Right ventricle myocardium inferior (tissue), 1 donor: ENCODE results near the gene NHS. TPM values are rescaled to one million over a fixed set of nuclear protein-coding genes. Genes with fewer than 3 reads are reported as not detected.

Source experiments
- ATAC-seq: fragments of 200-7000 bp; cut with Tn5 transposase; one replicate; pipeline ENCODE4 v1.9.1; 2020; ENCODE audit warnings: mild to moderate bottlenecking, moderate library complexity
- DNase-seq: peaks from one replicate; pipeline ENCODE4 v3.0.0; 2021; ENCODE audit errors: missing footprints
- intact Hi-C: fragments of 100-400 bp; cut with DNase I; formaldehyde crosslinking; loops from one replicate; pipeline ENCODE4 v1.11.0; 2022
- total RNA-seq: library from RNA; stranded (reverse); fragmentation: NEBNext Ultra II Directional; extraction: Animal tissue kit (Norgen Biotek cat#: 25700); gene quantifications from one replicate; pipeline ENCODE4 v1.2.1, GENCODE V29; 2021
- donor health status: DM: no; HTN: yes; CAD: no; lungs with severe emphysema.

Gene NHS
- total RNA-seq, 1 donor from 2014 or later, result 2.8 TPM

GRCh38 chrX:17592117-17592516 is 217.1 kb downstream of the NHS start:
- intact Hi-C loops, result loop anchor here (5.0 kb wide), 1 partner anchor 220 kb away; no protein-coding TSS in a partner anchor

GRCh38 chrX:17594693-17595092 is 219.7 kb downstream of the NHS start:
- no peak for DNase-seq
- no peak for ATAC-seq
- intact Hi-C loops, result loop anchor here (5.0 kb wide), 2 partner anchors 98 to 222 kb away; no protein-coding TSS in a partner anchor

More at GRCh38 chrX:17592117-17592516, 217.1 kb downstream of the NHS start:
- DNase-seq, result no peak
- no peak for ATAC-seq

- ATAC-seq (no peak), DNase-seq (no peak)
- intact Hi-C loops, result loop anchor here (5.0 kb wide), 1 partner anchor 97 kb away; no protein-coding TSS in a partner anchor
Observed at GRCh38 chrX:17595456-17596035, 220.5 kb downstream of the NHS start.

GRCh38 chrX:17596061-17596460 is 221.1 kb downstream of the NHS start:
- DNase-seq (no peak), ATAC-seq (no peak)
- intact Hi-C loops, result loop anchor here (5.0 kb wide), 1 partner anchor 96 kb away; no protein-coding TSS in a partner anchor

GRCh38 chrX:17596546-17597205 is 221.7 kb downstream of the NHS start:
- ATAC-seq (no peak), DNase-seq (no peak)
- intact Hi-C loops, result loop anchor here (5.0 kb wide), 1 partner anchor 96 kb away; no protein-coding TSS in a partner anchor

- DNase-seq (no peak), ATAC-seq (no peak)
- intact Hi-C loops, result loop anchor here (5.0 kb wide), 1 partner anchor 95 kb away; no protein-coding TSS in a partner anchor
Observed at GRCh38 chrX:17597327-17597726, 222.3 kb downstream of the NHS start.

- intact Hi-C loops, result loop anchor here (5.0 kb wide), 1 partner anchor 94 kb away; no protein-coding TSS in a partner anchor
- DNase-seq (peak; percentile 70), ATAC-seq (peak; percentile 69)
Observed at GRCh38 chrX:17597836-17598439, 222.9 kb downstream of the NHS start.

GRCh38 chrX:17601441-17602200 is 226.6 kb downstream of the NHS start:
- no peak for ATAC-seq
- DNase-seq, result no peak
- intact Hi-C loops, result loop anchor here (10.0 kb wide), 1 partner anchor 53 kb away; no protein-coding TSS in a partner anchor

- ATAC-seq (no peak), DNase-seq (no peak)
- intact Hi-C loops, result loop anchor here (10.0 kb wide), 1 partner anchor 53 kb away; no protein-coding TSS in a partner anchor
Observed at GRCh38 chrX:17602245-17602644, 227.2 kb downstream of the NHS start.

- intact Hi-C loops, result loop anchor here (10.0 kb wide), 1 partner anchor 52 kb away; no protein-coding TSS in a partner anchor
- DNase-seq, result no peak
- no peak for ATAC-seq
Observed at GRCh38 chrX:17603196-17603595, 228.2 kb downstream of the NHS start.

GRCh38 chrX:17605676-17606075 is 230.7 kb downstream of the NHS start:
- ATAC-seq (no peak), DNase-seq (no peak)
- intact Hi-C loops, result loop anchor here (10.0 kb wide), 1 partner anchor 49 kb away; no protein-coding TSS in a partner anchor

- ATAC-seq (no peak), DNase-seq (no peak)
- intact Hi-C loops, result loop anchor here (10.0 kb wide), 1 partner anchor 49 kb away; no protein-coding TSS in a partner anchor
Observed at GRCh38 chrX:17606231-17606630, 231.2 kb downstream of the NHS start.

GRCh38 chrX:17608888-17609287 is 233.9 kb downstream of the NHS start:
- intact Hi-C loops, result loop anchor here (10.0 kb wide), 1 partner anchor 46 kb away; no protein-coding TSS in a partner anchor
- no peak for DNase-seq
- ATAC-seq, result no peak

GRCh38 chrX:17610788-17611187 is 235.8 kb downstream of the NHS start:
- DNase-seq (no peak), ATAC-seq (no peak)
- intact Hi-C loops, result no loop called here

- intact Hi-C loops, result no loop called here
- ATAC-seq, result no peak
- no peak for DNase-seq
Observed at GRCh38 chrX:17613979-17614588, 239.1 kb downstream of the NHS start.

GRCh38 chrX:17616936-17617335 is 241.9 kb downstream of the NHS start:
- intact Hi-C loops, result no loop called here
- ATAC-seq, result no peak
- no peak for DNase-seq

- DNase-seq, result no peak
- no peak for ATAC-seq
- intact Hi-C loops, result no loop called here
Observed at GRCh38 chrX:17617806-17618205, 242.8 kb downstream of the NHS start.

GRCh38 chrX:17621566-17622270 is 246.7 kb downstream of the NHS start:
- no peak for DNase-seq
- ATAC-seq, result no peak
- intact Hi-C loops, result no loop called here
